Measurements from ENCODE around the gene SLC2A14.

The SLC2A14 gene

DNA sequence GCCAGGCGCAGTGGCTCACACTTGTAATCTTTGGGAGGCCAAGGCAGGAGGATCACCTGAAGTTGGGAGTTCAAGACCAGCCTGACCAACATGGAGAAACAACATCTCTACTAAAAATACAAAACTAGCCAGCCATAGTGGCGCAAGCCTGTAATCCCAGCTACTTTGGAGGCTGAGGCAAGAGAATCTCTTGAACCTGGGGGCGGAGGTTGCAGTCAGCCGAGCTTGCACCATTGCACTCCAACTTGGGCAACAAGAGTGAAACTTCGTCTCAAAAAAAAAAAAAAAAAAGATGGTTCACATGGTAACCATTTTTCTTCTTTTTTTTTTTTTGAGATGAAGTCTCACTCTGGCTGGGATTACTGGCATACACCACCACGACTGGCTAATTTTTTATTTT is 35.3 kb downstream of the SLC2A14 start:
- no peak for TF ChIP-seq EZH2phosphoT487 (IDR thresholded peaks at IDR 0.05; ENCODE audit: borderline replicate concordance, low read length)
- TF ChIP-seq, protein P1, sequence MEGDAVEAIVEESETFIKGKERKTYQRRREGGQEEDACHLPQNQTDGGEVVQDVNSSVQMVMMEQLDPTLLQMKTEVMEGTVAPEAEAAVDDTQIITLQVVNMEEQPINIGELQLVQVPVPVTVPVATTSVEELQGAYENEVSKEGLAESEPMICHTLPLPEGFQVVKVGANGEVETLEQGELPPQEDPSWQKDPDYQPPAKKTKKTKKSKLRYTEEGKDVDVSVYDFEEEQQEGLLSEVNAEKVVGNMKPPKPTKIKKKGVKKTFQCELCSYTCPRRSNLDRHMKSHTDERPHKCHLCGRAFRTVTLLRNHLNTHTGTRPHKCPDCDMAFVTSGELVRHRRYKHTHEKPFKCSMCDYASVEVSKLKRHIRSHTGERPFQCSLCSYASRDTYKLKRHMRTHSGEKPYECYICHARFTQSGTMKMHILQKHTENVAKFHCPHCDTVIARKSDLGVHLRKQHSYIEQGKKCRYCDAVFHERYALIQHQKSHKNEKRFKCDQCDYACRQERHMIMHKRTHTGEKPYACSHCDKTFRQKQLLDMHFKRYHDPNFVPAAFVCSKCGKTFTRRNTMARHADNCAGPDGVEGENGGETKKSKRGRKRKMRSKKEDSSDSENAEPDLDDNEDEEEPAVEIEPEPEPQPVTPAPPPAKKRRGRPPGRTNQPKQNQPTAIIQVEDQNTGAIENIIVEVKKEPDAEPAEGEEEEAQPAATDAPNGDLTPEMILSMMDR (IDR thresholded peaks at IDR 0.05; ENCODE audit: low read depth, low read length, poor library complexity, severe bottlenecking): no peak
- Histone ChIP-seq H3K4me2 (ENCODE audit: low read length) (no peak overlapping the region), H3K4me3 (ENCODE audit: low read length) (no peak overlapping the region), H3F3A (ENCODE audit: control insufficient read depth, insufficient read depth) (no peaks in the 10 kb centered on the region), H3K4me1 (ENCODE audit: control insufficient read depth, low read length) (no peaks in the 10 kb centered on the region), H3K36me3 (ENCODE audit: control insufficient read depth, low read length) (no peaks in the 10 kb centered on the region), H3K79me2 (ENCODE audit: control insufficient read depth, low read length) (no peaks in the 10 kb centered on the region), H4K20me1 (ENCODE audit: control insufficient read depth, insufficient read depth, low read depth, low read length) (no peaks in the 10 kb centered on the region), H3K9me3 (ENCODE audit: control insufficient read depth, insufficient read depth, low read length) (no peaks in the 10 kb centered on the region), H3K27me3 (ENCODE audit: control insufficient read depth, low read length) (no peaks in the 10 kb centered on the region), H3K27ac (ENCODE audit: low read depth, low read length) (no peak overlapping the region), H3K9me2 (replicated peaks; ENCODE audit: control insufficient read depth, low read length) (no peaks in the 10 kb centered on the region)

- no peaks in the 10 kb centered on the region for H3K36me3 ChIP-seq (ENCODE audit: control insufficient read depth, low read length)
- no peaks in the 10 kb centered on the region for H3K9me3 ChIP-seq (ENCODE audit: control insufficient read depth, insufficient read depth, low read length)
- H3K79me2 ChIP-seq (ENCODE audit: control insufficient read depth, low read length): no peaks in the 10 kb centered on the region
- no peaks in the 10 kb centered on the region for H3K9me2 ChIP-seq (replicated peaks; ENCODE audit: control insufficient read depth, low read length)
- TF ChIP-seq, protein P1 (IDR thresholded peaks at IDR 0.05; ENCODE audit: low read depth, low read length, poor library complexity, severe bottlenecking): no peak
- TF ChIP-seq EZH2phosphoT487 (IDR thresholded peaks at IDR 0.05; ENCODE audit: borderline replicate concordance, low read length): no peak
- H3K4me3 ChIP-seq (ENCODE audit: low read length): no peak overlapping the region
- no peak overlapping the region for H3K4me2 ChIP-seq (ENCODE audit: low read length)
- H3K27ac ChIP-seq (ENCODE audit: low read depth, low read length): no peak overlapping the region
- H3F3A ChIP-seq (ENCODE audit: control insufficient read depth, insufficient read depth): no peaks in the 10 kb centered on the region
- H3K27me3 ChIP-seq (ENCODE audit: control insufficient read depth, low read length): no peaks in the 10 kb centered on the region
- no peaks in the 10 kb centered on the region for H4K20me1 ChIP-seq (ENCODE audit: control insufficient read depth, insufficient read depth, low read depth, low read length)
- H3K4me1 ChIP-seq (ENCODE audit: control insufficient read depth, low read length): no peaks in the 10 kb centered on the region
Observed at GRCh38 chr12:7835766-7836165, 36.9 kb downstream of the SLC2A14 start.

DNA sequence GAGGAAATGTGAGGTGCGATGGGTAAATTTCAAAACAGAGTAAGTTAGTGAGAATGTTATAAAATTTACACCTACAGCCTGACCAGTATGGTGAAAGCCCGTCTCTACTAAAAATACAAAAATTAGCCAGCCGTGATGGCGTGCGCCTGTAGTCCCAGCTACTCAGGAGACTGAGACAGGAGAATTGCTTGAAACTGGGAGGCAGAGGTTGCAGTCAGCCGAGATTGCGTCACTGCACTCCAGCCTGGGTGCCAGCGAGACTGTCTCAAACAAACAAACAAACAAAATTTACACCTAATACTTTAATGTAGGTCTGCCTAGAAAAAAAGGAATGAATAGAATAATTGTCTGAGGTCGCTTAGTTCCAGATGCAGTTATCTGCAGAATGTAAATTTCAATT is 37.6 kb downstream of the SLC2A14 start:
- H3K4me3 ChIP-seq (ENCODE audit: low read length): no peak overlapping the region
- H3K9me3 ChIP-seq (ENCODE audit: control insufficient read depth, insufficient read depth, low read length): no peaks in the 10 kb centered on the region
- H3K4me2 ChIP-seq (ENCODE audit: low read length): no peak overlapping the region
- no peaks in the 10 kb centered on the region for H3K36me3 ChIP-seq (ENCODE audit: control insufficient read depth, low read length)
- H3K27ac ChIP-seq (ENCODE audit: low read depth, low read length): no peak overlapping the region
- H3K79me2 ChIP-seq (ENCODE audit: control insufficient read depth, low read length): no peaks in the 10 kb centered on the region
- no peaks in the 10 kb centered on the region for H3F3A ChIP-seq (ENCODE audit: control insufficient read depth, insufficient read depth)
- TF ChIP-seq EZH2phosphoT487 (IDR thresholded peaks at IDR 0.05; ENCODE audit: borderline replicate concordance, low read length): no peak
- TF ChIP-seq, protein P1 (IDR thresholded peaks at IDR 0.05; ENCODE audit: low read depth, low read length, poor library complexity, severe bottlenecking): no peak
- H3K4me1 ChIP-seq (ENCODE audit: control insufficient read depth, low read length): no peaks in the 10 kb centered on the region
- H3K27me3 ChIP-seq (ENCODE audit: control insufficient read depth, low read length): no peaks in the 10 kb centered on the region
- H4K20me1 ChIP-seq (ENCODE audit: control insufficient read depth, insufficient read depth, low read depth, low read length): no peaks in the 10 kb centered on the region
- no peaks in the 10 kb centered on the region for H3K9me2 ChIP-seq (replicated peaks; ENCODE audit: control insufficient read depth, low read length)

DNA sequence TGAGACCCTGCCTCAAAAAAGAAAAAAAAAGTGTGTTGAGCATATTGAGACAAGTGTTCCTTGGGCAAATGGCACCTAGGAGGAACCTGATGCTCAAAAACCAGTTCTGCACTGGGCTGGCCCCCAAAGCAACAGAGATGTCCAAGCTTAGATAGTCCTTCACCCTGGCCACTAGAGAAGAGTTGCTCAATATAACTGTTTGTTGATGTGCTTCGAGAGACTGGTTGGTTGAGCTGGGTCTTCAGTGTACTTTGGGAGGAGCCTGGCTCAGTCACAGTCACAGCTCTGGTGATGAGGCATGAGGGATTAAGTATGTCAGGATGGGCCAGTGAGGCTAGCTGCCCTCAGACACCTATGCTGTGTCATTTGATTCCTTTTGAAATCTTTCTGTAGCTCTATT is 38.0 kb downstream of the SLC2A14 start:
- no peaks in the 10 kb centered on the region for H3K79me2 ChIP-seq (ENCODE audit: control insufficient read depth, low read length)
- H3K36me3 ChIP-seq (ENCODE audit: control insufficient read depth, low read length): no peaks in the 10 kb centered on the region
- no peaks in the 10 kb centered on the region for H3F3A ChIP-seq (ENCODE audit: control insufficient read depth, insufficient read depth)
- H3K4me2 ChIP-seq (ENCODE audit: low read length): no peak overlapping the region
- H3K4me1 ChIP-seq (ENCODE audit: control insufficient read depth, low read length): no peaks in the 10 kb centered on the region
- H3K9me2 ChIP-seq (replicated peaks; ENCODE audit: control insufficient read depth, low read length): no peaks in the 10 kb centered on the region
- no peak overlapping the region for H3K4me3 ChIP-seq (ENCODE audit: low read length)
- H3K27ac ChIP-seq (ENCODE audit: low read depth, low read length): no peak overlapping the region
- H4K20me1 ChIP-seq (ENCODE audit: control insufficient read depth, insufficient read depth, low read depth, low read length): no peaks in the 10 kb centered on the region
- H3K9me3 ChIP-seq (ENCODE audit: control insufficient read depth, insufficient read depth, low read length): no peaks in the 10 kb centered on the region
- no peaks in the 10 kb centered on the region for H3K27me3 ChIP-seq (ENCODE audit: control insufficient read depth, low read length)
- TF ChIP-seq EZH2phosphoT487 (IDR thresholded peaks at IDR 0.05; ENCODE audit: borderline replicate concordance, low read length): no peak
- TF ChIP-seq, protein P1 (IDR thresholded peaks at IDR 0.05; ENCODE audit: low read depth, low read length, poor library complexity, severe bottlenecking): no peak

Data from DOHH2 (cell line).